ENCODE measurements around the gene NRROS. TPM values are rescaled to one million over a fixed set of nuclear protein-coding genes. Genes with fewer than 3 reads are reported as not detected.

The NRROS gene
- total and polyA plus RNA-seq, 2 of the 13 experiments (the other 11 are each of a cell fraction or from before 2014, with no cell fraction given) = not detected

- 0 out of 2 replicates have a peak, but pooled peaks have one; percentile 40 for TF ChIP-seq FOXA3 (CRISPR knock-in tag; IDR thresholded peaks at IDR 0.05)
- TF ChIP-seq FOSL2 (CRISPR knock-in tag; IDR thresholded peaks at IDR 0.05) = peak; percentile 67
- TF ChIP-seq THAP9 (CRISPR knock-in tag; IDR thresholded peaks at IDR 0.05; ENCODE audit: borderline replicate concordance) = no peak
- no peak for TF ChIP-seq ZNF724P (CRISPR knock-in tag; IDR thresholded peaks at IDR 0.05; ENCODE audit: borderline replicate concordance)
- TF ChIP-seq ZNF784 (CRISPR knock-in tag; IDR thresholded peaks at IDR 0.05; ENCODE audit: borderline replicate concordance) = 0 out of 2 replicates have a peak, but pooled peaks have one; percentile 29
- TF ChIP-seq SRSF4 (IDR thresholded peaks at IDR 0.05; ENCODE audit: low read depth, low read length, poor library complexity, severe bottlenecking) = no peak
- no peak for TF ChIP-seq DNMT3B (CRISPR knock-in tag; conservative IDR thresholded peaks at IDR 0.05)
- no peak for TF ChIP-seq TOE1 (CRISPR knock-in tag; IDR thresholded peaks at IDR 0.05)
- no peak for TF ChIP-seq TARDBP (CRISPR knock-in tag; IDR thresholded peaks at IDR 0.05)
- no peak for TF ChIP-seq REXO4 (CRISPR knock-in tag; IDR thresholded peaks at IDR 0.05; ENCODE audit: borderline replicate concordance)
- TF ChIP-seq, protein P1, sequence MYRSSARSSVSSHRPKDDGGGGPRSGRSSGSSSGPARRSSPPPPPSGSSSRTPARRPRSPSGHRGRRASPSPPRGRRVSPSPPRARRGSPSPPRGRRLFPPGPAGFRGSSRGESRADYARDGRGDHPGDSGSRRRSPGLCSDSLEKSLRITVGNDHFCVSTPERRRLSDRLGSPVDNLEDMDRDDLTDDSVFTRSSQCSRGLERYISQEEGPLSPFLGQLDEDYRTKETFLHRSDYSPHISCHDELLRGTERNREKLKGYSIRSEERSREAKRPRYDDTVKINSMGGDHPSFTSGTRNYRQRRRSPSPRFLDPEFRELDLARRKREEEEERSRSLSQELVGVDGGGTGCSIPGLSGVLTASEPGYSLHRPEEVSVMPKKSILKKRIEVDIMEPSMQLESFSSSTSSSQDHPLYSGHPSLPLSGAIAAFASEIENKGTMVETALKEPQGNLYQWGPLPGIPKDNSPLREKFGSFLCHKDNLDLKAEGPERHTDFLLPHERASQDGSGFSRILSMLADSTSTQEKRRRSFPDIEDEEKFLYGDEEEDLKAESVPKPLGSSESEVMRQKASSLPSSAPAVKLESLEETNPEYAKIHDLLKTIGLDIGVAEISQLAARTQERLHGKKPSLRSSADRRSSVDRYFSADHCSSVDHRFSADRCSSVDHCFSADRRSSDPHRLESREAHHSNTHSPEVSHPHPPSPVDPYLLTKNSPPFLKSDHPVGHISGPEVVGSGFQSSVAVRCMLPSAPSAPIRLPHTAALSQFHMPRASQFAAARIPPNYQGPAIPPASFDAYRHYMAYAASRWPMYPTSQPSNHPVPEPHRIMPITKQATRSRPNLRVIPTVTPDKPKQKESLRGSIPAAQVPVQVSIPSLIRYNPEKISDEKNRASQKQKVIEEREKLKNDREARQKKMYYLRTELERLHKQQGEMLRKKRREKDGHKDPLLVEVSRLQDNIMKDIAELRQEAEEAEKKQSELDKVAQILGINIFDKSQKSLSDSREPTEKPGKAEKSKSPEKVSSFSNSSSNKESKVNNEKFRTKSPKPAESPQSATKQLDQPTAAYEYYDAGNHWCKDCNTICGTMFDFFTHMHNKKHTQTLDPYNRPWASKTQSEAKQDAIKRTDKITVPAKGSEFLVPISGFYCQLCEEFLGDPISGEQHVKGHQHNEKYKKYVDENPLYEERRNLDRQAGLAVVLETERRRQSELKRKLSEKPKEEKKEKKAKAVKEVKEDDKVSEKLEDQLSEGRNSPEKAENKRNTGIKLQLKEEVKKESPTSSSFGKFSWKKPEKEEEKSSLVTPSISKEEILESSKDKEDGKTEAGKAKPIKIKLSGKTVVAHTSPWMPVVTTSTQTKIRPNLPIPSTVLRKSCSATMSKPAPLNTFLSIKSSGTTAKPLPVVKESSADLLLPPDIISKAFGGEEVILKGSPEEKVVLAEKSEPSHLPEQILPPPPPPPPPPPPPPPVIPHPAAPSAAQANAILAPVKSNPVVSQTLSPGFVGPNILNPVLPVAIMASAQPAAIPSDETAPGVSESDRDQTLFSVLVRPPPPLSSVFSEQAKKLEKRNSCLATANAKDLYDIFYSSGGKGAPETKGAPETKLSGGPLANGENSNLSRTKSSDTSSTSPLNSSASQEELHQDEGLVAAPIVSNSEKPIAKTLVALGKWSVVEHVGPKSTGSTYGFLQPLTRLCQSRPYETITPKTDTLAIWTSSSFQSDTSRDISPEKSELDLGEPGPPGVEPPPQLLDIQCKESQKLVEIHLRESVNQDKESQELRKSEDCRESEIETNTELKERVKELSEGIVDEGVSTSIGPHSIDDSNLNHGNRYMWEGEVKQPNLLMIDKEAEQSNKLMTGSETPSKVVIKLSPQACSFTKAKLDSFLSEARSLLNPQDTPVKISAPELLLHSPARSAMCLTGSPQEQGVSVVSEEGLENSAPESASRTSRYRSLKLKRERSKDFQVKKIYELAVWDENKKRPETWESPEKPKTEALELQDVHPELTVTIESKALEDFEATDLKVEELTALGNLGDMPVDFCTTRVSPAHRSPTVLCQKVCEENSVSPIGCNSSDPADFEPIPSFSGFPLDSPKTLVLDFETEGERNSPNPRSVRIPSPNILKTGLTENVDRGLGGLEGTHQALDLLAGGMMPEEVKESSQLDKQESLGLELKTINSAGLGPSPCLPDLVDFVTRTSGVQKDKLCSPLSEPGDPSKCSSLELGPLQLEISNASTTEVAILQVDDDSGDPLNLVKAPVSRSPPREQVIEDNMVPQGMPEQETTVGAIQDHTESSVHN (CRISPR knock-in tag; IDR thresholded peaks at IDR 0.05) = no peak
- TF ChIP-seq IRF1 (CRISPR knock-in tag; IDR thresholded peaks at IDR 0.05; ENCODE audit: low read depth) = no peak
- peak; percentile 55; the same call in 1 of the 2 replicates for TF ChIP-seq ETV5 (CRISPR knock-in tag; IDR thresholded peaks at IDR 0.05; ENCODE audit: borderline replicate concordance)
- peak; percentile 74; the same call in 1 of the 2 replicates for TF ChIP-seq SOX5 (CRISPR knock-in tag; IDR thresholded peaks at IDR 0.05; ENCODE audit: borderline replicate concordance)
These were observed 26.7 kb downstream of the NRROS start (continued) for GRCh38 chr3:196666001-196666867.

Data from HepG2 (cell line).